HEK293T (cell line): Measurements from ENCODE around the gene MT1A.

Experiments
- CTCF ChIA-PET: fragments of 350-600 bp; formaldehyde crosslinking; extraction: SDS; loops from one replicate; lab custom pipeline; 2021; ENCODE audit warnings: antibody characterized with exemption, inconsistent platforms; lab: Yijun Ruan, JAX
- POLR2A ChIA-PET: fragments of 350-600 bp; formaldehyde crosslinking; extraction: SDS; loops from one replicate; lab custom pipeline; 2020; ENCODE audit warnings: antibody characterized with exemption, inconsistent platforms; lab: Yijun Ruan, JAX
- DNase-seq: peaks from one replicate; pipeline ENCODE4 v3.0.0; 2012; ENCODE audit warnings: mixed read lengths; ENCODE audit errors: extremely low spot score
- ARNT ChIP-seq: fragments of 450-650 bp; IDR thresholded peaks from 2 replicates; pipeline ENCODE4 v1.6.1; 2017; ENCODE audit warnings: mild to moderate bottlenecking
- BHLHE40 ChIP-seq: fragments of 450-650 bp; IDR thresholded peaks from 2 replicates; pipeline ENCODE4 v1.6.1; 2016; ENCODE audit warnings: mild to moderate bottlenecking, moderate library complexity, borderline replicate concordance
- CTBP1 ChIP-seq: fragments of 450-650 bp; IDR thresholded peaks from 2 replicates; pipeline ENCODE4 v1.6.1; 2016; ENCODE audit warnings: borderline replicate concordance
- ELF4 ChIP-seq: fragments of 450-650 bp; IDR thresholded peaks from 2 replicates; pipeline ENCODE4 v1.6.1; 2017; ENCODE audit warnings: antibody characterized with exemption
- FOXA1 ChIP-seq: fragments of 450-650 bp; IDR thresholded peaks from 2 replicates; pipeline ENCODE4 v1.6.1; 2016; ENCODE audit warnings: mild to moderate bottlenecking
- FOXK2 ChIP-seq: fragments of 450-650 bp; IDR thresholded peaks from 2 replicates; pipeline ENCODE4 v1.6.1; 2016; ENCODE audit warnings: mild to moderate bottlenecking
- FOXM1 ChIP-seq: fragments of 450-650 bp; IDR thresholded peaks from 2 replicates; pipeline ENCODE4 v1.6.1; 2017; ENCODE audit warnings: mild to moderate bottlenecking, borderline replicate concordance
- HDGF ChIP-seq: fragments of 450-650 bp; IDR thresholded peaks from 2 replicates; pipeline ENCODE4 v1.6.1; 2017; ENCODE audit warnings: antibody characterized with exemption, borderline replicate concordance
- L3MBTL2 ChIP-seq: fragments of 450-650 bp; conservative IDR thresholded peaks from 2 replicates; pipeline ENCODE4 v1.6.1; 2016; ENCODE audit warnings: mild to moderate bottlenecking
- LEF1 ChIP-seq: fragments of 450-650 bp; IDR thresholded peaks from 2 replicates; pipeline ENCODE4 v1.6.1; 2017; ENCODE audit warnings: mild to moderate bottlenecking, borderline replicate concordance
- NFRKB ChIP-seq: fragments of 450-650 bp; IDR thresholded peaks from 2 replicates; pipeline ENCODE4 v1.6.1; 2016; ENCODE audit warnings: mild to moderate bottlenecking, moderate library complexity
- SP1 ChIP-seq: fragments of 450-650 bp; IDR thresholded peaks from 2 replicates; pipeline ENCODE4 v1.6.1; 2017
- SUZ12 ChIP-seq: fragments of 450-650 bp; IDR thresholded peaks from 2 replicates; pipeline ENCODE4 v1.6.1; 2016; ENCODE audit warnings: mild to moderate bottlenecking
- TARDBP ChIP-seq: fragments of 450-650 bp; IDR thresholded peaks from 2 replicates; pipeline ENCODE4 v1.6.1; 2016
- ZNF384 ChIP-seq: fragments of 450-650 bp; IDR thresholded peaks from 2 replicates; pipeline ENCODE4 v1.6.1; 2016
- TF ChIP-seq, protein P1 (sequence below): fragments of 450-650 bp; IDR thresholded peaks from 2 replicates; pipeline ENCODE4 v1.6.1; 2016

MT1A gene

DNA sequence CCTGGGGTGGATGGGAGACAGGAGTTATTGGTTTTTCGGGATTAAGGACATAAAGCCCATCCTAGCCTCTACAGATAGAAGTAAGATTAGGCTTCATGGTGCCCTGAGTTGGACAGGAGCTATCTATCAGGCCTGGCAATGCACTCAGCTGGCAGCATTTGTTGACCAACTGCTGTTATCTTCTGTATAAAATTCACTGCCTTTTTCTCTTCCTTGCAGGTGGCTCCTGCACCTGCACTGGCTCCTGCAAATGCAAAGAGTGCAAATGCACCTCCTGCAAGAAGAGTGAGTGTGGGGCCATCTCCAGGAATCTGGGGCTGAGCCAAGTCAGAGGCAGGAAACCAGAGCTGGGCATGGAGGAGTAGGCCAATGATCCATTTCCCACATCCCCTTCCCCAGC lies 579 bp downstream of the MT1A start:
- no peak for DNase-seq
- CTCF ChIA-PET = no interaction called here
- TF ChIP-seq FOXK2 = no peak
- TF ChIP-seq, protein P1, sequence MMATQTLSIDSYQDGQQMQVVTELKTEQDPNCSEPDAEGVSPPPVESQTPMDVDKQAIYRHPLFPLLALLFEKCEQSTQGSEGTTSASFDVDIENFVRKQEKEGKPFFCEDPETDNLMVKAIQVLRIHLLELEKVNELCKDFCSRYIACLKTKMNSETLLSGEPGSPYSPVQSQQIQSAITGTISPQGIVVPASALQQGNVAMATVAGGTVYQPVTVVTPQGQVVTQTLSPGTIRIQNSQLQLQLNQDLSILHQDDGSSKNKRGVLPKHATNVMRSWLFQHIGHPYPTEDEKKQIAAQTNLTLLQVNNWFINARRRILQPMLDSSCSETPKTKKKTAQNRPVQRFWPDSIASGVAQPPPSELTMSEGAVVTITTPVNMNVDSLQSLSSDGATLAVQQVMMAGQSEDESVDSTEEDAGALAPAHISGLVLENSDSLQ = no peak
- TF ChIP-seq CTBP1 = no peak
- TF ChIP-seq HDGF = no peak
- TF ChIP-seq FOXM1 = no peak
- TF ChIP-seq ELF4 = no peak
- TF ChIP-seq L3MBTL2 = no peak
- TF ChIP-seq NFRKB = no peak
- TF ChIP-seq LEF1 = no peak
- no peak for TF ChIP-seq ARNT
- TF ChIP-seq FOXA1 = no peak
- TF ChIP-seq TARDBP = no peak
- no peak for TF ChIP-seq SP1
- no peak for TF ChIP-seq BHLHE40
- TF ChIP-seq ZNF384 = no peak
- no peak for TF ChIP-seq SUZ12
- POLR2A ChIA-PET = no interaction called here

DNA sequence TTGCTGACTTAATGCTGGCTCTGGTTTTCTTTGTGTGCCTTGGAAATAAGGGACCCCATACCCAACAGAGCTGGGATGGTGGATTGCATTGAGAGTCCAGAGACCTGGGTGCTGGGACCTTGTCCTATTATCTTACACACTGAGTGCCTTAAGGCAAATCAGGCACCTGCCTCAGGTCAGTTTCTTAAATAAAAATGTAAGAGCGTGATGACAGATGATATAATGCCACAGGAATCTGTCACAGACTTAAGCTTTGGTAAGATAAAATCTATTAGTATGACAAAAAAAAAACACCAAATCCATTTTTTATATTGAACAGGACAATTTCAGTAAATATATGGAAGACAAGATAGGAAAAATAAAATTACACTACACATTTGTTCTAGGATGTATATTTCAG lies 1.6 kb downstream of the MT1A start:
- ChIA-PET CTCF (no interaction called here), POLR2A (no interaction called here)
- no peak for DNase-seq
- no peak for TF ChIP-seq NFRKB
- no peak for TF ChIP-seq CTBP1
- no peak for TF ChIP-seq FOXA1
- TF ChIP-seq ZNF384 = no peak
- no peak for TF ChIP-seq ARNT

DNA sequence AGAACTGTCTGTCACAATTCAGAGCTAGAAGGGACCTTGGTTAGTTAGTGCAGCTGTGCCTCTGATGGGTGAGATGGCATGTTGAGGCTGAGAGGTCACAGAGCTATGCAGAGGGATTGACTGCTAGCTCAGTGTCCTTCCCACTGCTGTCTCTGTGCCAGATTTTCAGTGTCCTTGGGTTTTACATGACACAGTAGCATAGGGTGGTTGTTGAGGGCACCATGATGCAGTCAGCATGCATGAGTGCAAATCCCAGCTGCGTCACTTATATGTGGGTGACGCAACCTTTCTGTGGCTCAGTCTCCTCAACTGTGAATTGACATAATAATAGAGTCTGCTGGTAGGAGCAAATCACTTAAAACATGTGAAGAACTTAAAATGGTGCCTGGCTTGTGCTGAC lies 2.7 kb downstream of the MT1A start:
- no peak for DNase-seq
- TF ChIP-seq HDGF (no peak), ARNT (no peak), TARDBP (no peak), FOXM1 (no peak)
- TF ChIP-seq, protein P1 = no peak
- CTCF ChIA-PET = interaction anchor here (0.9 kb wide), 1 partner anchor 65 kb away, joined by 3 read pairs; no protein-coding TSS in a partner anchor
- POLR2A ChIA-PET = no interaction called here

DNA sequence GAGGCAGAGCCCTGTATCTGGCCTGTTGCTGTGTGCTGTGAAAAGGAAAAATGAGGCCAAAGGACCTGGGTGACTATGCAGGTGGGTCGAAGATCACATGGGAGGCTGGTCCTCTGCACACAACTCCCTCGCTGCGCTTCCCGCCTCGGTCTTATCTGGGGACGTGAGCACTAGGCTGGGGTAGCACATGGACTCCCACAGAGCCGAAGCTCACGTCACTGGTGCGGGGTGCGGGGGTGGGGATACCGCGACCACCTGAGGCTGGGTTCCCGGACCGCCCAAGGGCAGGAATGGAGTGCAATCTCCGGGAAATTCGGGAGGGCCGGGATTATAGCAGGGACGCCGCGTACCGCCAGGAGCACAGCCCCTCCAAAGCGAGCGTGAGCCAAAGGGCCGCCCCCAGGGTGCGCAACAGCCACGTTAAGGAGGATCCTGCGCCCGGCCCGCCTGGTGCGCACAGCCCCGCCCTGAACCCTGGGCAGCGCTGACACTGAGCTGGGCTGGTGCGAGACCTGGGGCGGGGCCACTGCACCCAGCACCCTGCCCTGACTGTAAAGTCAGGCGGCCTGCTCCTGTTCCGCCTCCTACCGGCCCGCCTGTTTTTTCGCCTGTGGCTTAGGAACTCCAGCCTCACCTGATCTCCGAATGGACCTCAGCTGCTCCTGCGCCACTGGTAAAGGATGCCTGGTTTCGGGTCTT lies 4.8 kb downstream of the MT1A start:
- ChIA-PET CTCF (no interaction called here), POLR2A (no interaction called here)

DNA sequence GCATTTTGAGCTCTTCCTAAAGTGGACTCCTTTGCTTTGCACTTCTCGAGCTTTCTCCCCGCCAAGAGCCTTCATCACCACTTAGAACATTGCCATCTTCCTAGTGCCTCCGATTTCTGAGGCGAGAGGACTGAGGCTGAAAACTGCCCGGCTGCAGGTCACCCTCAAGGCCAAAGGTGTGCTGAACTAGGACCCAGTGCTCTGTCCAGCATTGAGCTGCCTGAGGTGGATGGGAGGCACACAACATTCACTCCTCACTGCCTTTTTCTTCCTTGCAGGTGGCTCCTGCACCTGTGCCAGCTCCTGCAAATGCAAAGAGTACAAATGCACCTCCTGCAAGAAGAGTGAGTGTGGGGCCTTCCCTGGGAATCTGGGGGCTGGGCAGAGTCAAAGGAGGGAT lies 5.4 kb downstream of the MT1A start:
- DNase-seq = no peak
- ChIA-PET CTCF (no interaction called here), POLR2A (no interaction called here)
- no peak for TF ChIP-seq ELF4
- no peak for TF ChIP-seq BHLHE40
- TF ChIP-seq HDGF = no peak
- TF ChIP-seq, protein P1 = no peak
- TF ChIP-seq FOXK2 = no peak
- no peak for TF ChIP-seq ARNT
- TF ChIP-seq CTBP1 = no peak
- no peak for TF ChIP-seq L3MBTL2
- no peak for TF ChIP-seq FOXA1
- no peak for TF ChIP-seq FOXM1
- no peak for TF ChIP-seq TARDBP
- TF ChIP-seq SUZ12 = no peak
- TF ChIP-seq SP1 = no peak
- TF ChIP-seq ZNF384 = no peak
- TF ChIP-seq NFRKB = no peak
- no peak for TF ChIP-seq LEF1

More for the DNA sequence above, 4.8 kb downstream of the MT1A start:
- TF ChIP-seq CTBP1 (no peak), LEF1 (no peak), L3MBTL2 (no peak), BHLHE40 (no peak), FOXA1 (no peak), SP1 (no peak), FOXM1 (no peak), ZNF384 (no peak), TARDBP (no peak), SUZ12 (no peak), ARNT (no peak)
- TF ChIP-seq, protein P1 = no peak
- DNase-seq = no peak

DNA sequence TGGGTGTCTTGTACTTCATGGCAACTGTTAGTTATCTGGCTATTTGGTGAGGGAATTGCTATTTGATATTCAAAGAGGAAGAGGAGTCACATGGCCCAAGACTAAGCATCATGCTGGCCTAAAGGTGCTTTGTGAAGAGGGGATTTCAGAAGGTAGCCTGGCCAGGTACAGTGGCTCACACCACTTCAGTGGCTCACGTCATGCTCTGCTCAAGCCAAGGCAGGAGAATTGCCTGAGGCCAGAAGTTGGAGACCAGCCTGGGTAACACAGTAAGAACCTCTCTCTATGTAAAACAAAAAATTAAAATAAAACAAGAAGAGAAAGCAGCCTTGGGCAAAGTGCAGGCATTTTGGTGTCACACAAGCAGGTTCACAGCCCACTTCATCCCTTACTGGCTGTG lies 6.8 kb downstream of the MT1A start:
- TF ChIP-seq NFRKB = no peak
- TF ChIP-seq, protein P1 = no peak
- no peak for TF ChIP-seq ZNF384
- no peak for TF ChIP-seq SP1
- ChIA-PET CTCF (no interaction called here), POLR2A (no interaction called here)
- no peak for DNase-seq
